ENCODE measurements around the gene RPLP1.

Gene RPLP1

DNA sequence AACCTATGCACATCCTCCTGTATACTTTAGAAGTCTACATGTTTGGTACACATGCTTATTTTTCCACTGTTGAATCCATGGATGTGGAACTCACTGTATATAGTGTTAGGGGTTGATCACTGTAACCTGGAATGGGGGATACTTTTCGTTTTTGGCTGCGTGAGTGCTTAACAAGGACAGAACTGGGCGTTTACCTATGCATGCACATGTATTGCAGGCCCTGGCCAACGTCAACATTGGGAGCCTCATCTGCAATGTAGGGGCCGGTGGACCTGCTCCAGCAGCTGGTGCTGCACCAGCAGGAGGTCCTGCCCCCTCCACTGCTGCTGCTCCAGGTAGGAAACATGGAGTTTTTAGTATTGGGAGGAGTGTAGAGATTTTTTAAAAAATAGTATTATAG is 2.3 kb downstream of the RPLP1 start:
- Histone ChIP-seq H3K9me2 (replicated peaks; ENCODE audit: control insufficient read depth, low read length) (no peaks in the 10 kb centered on the region), H3K79me2 (ENCODE audit: control insufficient read depth, low read length) (peaks cover 41% of the 10 kb centered on the region), H4K20me1 (ENCODE audit: control insufficient read depth, insufficient read depth, low read depth, low read length) (peaks cover 36% of the 10 kb centered on the region), H3K4me3 (ENCODE audit: low read length) (peak overlapping the region; percentile 93), H3K27ac (ENCODE audit: low read depth, low read length) (no peak overlapping the region), H3K4me2 (ENCODE audit: low read length) (peak overlapping the region; percentile 88), H3F3A (ENCODE audit: control insufficient read depth, insufficient read depth) (peaks cover 68% of the 10 kb centered on the region), H3K36me3 (ENCODE audit: control insufficient read depth, low read length) (peaks cover 51% of the 10 kb centered on the region), H3K27me3 (ENCODE audit: control insufficient read depth, low read length) (no peaks in the 10 kb centered on the region), H3K9me3 (ENCODE audit: control insufficient read depth, insufficient read depth, low read length) (no peaks in the 10 kb centered on the region), H3K4me1 (ENCODE audit: control insufficient read depth, low read length) (peaks cover 29% of the 10 kb centered on the region)
- TF ChIP-seq, protein P1, sequence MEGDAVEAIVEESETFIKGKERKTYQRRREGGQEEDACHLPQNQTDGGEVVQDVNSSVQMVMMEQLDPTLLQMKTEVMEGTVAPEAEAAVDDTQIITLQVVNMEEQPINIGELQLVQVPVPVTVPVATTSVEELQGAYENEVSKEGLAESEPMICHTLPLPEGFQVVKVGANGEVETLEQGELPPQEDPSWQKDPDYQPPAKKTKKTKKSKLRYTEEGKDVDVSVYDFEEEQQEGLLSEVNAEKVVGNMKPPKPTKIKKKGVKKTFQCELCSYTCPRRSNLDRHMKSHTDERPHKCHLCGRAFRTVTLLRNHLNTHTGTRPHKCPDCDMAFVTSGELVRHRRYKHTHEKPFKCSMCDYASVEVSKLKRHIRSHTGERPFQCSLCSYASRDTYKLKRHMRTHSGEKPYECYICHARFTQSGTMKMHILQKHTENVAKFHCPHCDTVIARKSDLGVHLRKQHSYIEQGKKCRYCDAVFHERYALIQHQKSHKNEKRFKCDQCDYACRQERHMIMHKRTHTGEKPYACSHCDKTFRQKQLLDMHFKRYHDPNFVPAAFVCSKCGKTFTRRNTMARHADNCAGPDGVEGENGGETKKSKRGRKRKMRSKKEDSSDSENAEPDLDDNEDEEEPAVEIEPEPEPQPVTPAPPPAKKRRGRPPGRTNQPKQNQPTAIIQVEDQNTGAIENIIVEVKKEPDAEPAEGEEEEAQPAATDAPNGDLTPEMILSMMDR (IDR thresholded peaks at IDR 0.05; ENCODE audit: low read depth, low read length, poor library complexity, severe bottlenecking): no peak
- TF ChIP-seq EZH2phosphoT487 (IDR thresholded peaks at IDR 0.05; ENCODE audit: borderline replicate concordance, low read length): no peak

DNA sequence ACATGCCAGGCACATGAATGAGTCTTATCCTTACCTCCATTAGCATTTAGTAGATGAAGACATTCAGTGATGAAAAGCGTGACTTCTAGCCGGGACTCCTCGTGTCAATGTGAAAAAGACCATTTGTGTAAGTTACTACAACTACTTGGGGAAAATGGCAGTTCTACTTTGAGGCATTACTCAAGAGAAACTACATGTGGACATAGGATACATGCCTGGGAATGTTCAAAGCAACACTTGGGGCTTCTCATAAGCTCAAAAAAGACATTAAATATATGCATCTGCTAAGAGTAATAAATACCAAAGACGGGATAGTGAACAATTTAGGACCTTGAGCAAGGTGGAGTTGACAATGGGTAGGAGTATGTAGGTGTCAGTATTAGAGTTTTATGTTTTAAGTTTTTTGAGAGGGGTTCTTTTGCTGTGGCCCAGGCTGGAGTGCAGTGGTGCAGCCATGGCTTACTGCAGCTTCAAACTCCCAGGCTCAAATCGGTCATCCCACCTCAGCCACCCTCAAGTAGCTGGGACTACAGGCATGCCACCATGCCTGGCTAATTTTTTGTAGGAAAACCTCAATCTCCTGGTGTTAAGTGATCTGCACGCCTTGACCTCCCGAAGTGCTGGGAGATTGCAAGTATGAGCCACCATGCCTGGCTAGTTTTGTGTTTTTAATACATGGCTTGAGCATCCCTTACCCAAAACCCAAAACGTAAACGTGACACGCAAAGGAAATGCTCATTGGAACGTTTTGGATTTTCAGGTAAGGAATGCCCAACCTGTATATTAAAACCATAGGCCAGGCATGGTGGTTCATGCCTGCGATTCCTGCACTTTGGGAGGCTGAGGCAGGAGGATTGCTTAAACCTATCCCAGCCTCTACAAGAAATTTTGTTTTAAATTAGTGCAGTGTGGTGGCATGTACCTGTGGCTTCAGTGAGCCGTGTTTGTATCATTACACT is 3.9 kb downstream of the RPLP1 start:
- Histone ChIP-seq H3K4me2 (ENCODE audit: low read length) (no peak overlapping the region), H3F3A (ENCODE audit: control insufficient read depth, insufficient read depth) (peaks cover 73% of the 10 kb centered on the region), H3K4me1 (ENCODE audit: control insufficient read depth, low read length) (peaks cover 24% of the 10 kb centered on the region), H3K9me3 (ENCODE audit: control insufficient read depth, insufficient read depth, low read length) (no peaks in the 10 kb centered on the region), H3K4me3 (ENCODE audit: low read length) (no peak overlapping the region), H4K20me1 (ENCODE audit: control insufficient read depth, insufficient read depth, low read depth, low read length) (peaks cover 36% of the 10 kb centered on the region), H3K27ac (ENCODE audit: low read depth, low read length) (no peak overlapping the region), H3K36me3 (ENCODE audit: control insufficient read depth, low read length) (peaks cover 51% of the 10 kb centered on the region), H3K9me2 (replicated peaks; ENCODE audit: control insufficient read depth, low read length) (no peaks in the 10 kb centered on the region), H3K27me3 (ENCODE audit: control insufficient read depth, low read length) (no peaks in the 10 kb centered on the region), H3K79me2 (ENCODE audit: control insufficient read depth, low read length) (peaks cover 39% of the 10 kb centered on the region)
- TF ChIP-seq, protein P1 (IDR thresholded peaks at IDR 0.05; ENCODE audit: low read depth, low read length, poor library complexity, severe bottlenecking): no peak
- TF ChIP-seq EZH2phosphoT487 (IDR thresholded peaks at IDR 0.05; ENCODE audit: borderline replicate concordance, low read length): no peak

DNA sequence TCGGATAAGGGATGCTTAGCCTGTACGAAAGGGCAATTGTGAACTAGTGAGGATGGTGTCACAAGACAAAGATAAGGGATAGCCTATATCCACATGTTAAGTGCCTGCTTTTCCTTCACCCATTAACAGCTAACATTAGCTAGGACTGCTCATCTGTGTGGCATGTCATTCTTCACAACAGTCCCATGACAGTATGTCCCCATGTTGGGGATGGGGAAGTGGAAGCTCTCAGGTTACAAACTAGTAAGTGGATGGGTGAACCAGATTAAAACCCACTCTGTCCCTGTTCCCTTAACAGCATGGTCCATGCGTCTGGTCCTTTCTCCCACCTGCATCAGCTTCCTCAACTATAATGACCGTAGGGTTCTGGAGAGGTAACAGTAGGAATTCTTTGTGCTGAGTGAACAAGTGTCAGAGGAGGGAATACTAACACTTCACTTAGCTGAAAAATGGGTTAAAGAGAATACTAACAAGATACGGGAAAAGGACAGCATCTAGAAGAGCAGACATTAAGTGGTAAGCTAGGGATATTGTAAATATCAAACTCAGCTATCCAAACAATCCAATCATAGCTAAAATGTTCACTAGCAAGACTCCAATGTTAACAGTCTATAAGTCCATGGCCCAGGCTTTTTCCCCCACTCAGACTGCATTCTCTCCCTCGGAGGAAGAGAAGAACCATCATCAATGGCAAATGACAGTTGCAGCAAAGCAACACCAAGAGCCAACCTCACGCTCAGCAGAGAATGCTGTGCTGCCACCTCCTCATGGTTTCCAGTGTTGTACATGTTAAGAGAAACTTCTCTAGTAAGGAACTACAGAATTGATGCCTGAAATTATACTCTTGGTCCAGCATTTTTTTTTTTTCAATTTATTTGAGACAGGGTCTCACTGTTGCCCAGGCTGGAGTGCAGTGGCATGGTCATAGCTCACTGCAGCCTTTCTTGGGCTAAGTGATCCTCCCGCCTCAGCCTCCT is 5.0 kb downstream of the RPLP1 start:
- H4K20me1 ChIP-seq (ENCODE audit: control insufficient read depth, insufficient read depth, low read depth, low read length): peaks cover 36% of the 10 kb centered on the region
- H3F3A ChIP-seq (ENCODE audit: control insufficient read depth, insufficient read depth): peaks cover 70% of the 10 kb centered on the region
- no peak overlapping the region for H3K27ac ChIP-seq (ENCODE audit: low read depth, low read length)
- H3K4me1 ChIP-seq (ENCODE audit: control insufficient read depth, low read length): peaks cover 24% of the 10 kb centered on the region
- TF ChIP-seq EZH2phosphoT487 (IDR thresholded peaks at IDR 0.05; ENCODE audit: borderline replicate concordance, low read length): no peak
- TF ChIP-seq, protein P1 (IDR thresholded peaks at IDR 0.05; ENCODE audit: low read depth, low read length, poor library complexity, severe bottlenecking): no peak
- no peaks in the 10 kb centered on the region for H3K27me3 ChIP-seq (ENCODE audit: control insufficient read depth, low read length)
- no peak overlapping the region for H3K4me3 ChIP-seq (ENCODE audit: low read length)
- peaks cover 46% of the 10 kb centered on the region for H3K36me3 ChIP-seq (ENCODE audit: control insufficient read depth, low read length)
- peaks cover 32% of the 10 kb centered on the region for H3K79me2 ChIP-seq (ENCODE audit: control insufficient read depth, low read length)
- H3K4me2 ChIP-seq (ENCODE audit: low read length): no peak overlapping the region
- no peaks in the 10 kb centered on the region for H3K9me3 ChIP-seq (ENCODE audit: control insufficient read depth, insufficient read depth, low read length)
- H3K9me2 ChIP-seq (replicated peaks; ENCODE audit: control insufficient read depth, low read length): no peaks in the 10 kb centered on the region

Measured in DOHH2 (cell line).